Brain pericyte (primary cell): ENCODE measurements around the gene ARID4B.
"Not testable (repeated sequence)": the region's sequence is repeated elsewhere in the genome, so short reads cannot be mapped to it uniquely, and the experiment has no call there.

Experiments
- DNase-seq: peaks from one replicate; pipeline ENCODE4 v3.0.0-alpha.2; 2012; ENCODE audit warnings: low read depth, low spot score

The ARID4B gene

GRCh38 chr1:235270625-235271024 is 57.4 kb downstream of the ARID4B start:
- no peak for DNase-seq

GRCh38 chr1:235269990-235270389 is 58.0 kb downstream of the ARID4B start:
- not testable (repeated sequence) for DNase-seq

GRCh38 chr1:235268379-235269125 is 59.4 kb downstream of the ARID4B start:
- no peak for DNase-seq

- DNase-seq = no peak
These were observed 61.0 kb downstream of the ARID4B start for GRCh38 chr1:235266967-235267366.

GRCh38 chr1:235266325-235266724 is 61.7 kb downstream of the ARID4B start:
- DNase-seq = no peak

GRCh38 chr1:235265900-235266299 is 62.1 kb downstream of the ARID4B start:
- no peak for DNase-seq

- DNase-seq = no peak
These were observed 63.7 kb downstream of the ARID4B start for GRCh38 chr1:235264327-235264726.

GRCh38 chr1:235262539-235262938 is 65.4 kb downstream of the ARID4B start:
- no peak for DNase-seq

- no peak for DNase-seq
These were observed 66.7 kb downstream of the ARID4B start for GRCh38 chr1:235261243-235261642.

- DNase-seq = no peak
These were observed 68.7 kb downstream of the ARID4B start for GRCh38 chr1:235259133-235259778.

GRCh38 chr1:235258068-235258467 is 69.9 kb downstream of the ARID4B start:
- not testable (repeated sequence) for DNase-seq

- no peak for DNase-seq
These were observed 73.3 kb downstream of the ARID4B start for GRCh38 chr1:235254721-235255120.

- peak; percentile 16 for DNase-seq
These were observed 74.6 kb downstream of the ARID4B start for GRCh38 chr1:235253219-235253962.

- DNase-seq = no peak
These were observed 77.5 kb downstream of the ARID4B start for GRCh38 chr1:235250430-235250829.

GRCh38 chr1:235246022-235246948 is 81.7 kb downstream of the ARID4B start:
- no peak for DNase-seq

GRCh38 chr1:235244974-235245592 is 82.9 kb downstream of the ARID4B start:
- DNase-seq = no peak

GRCh38 chr1:235240960-235241359 is 87.0 kb downstream of the ARID4B start:
- no peak for DNase-seq

GRCh38 chr1:235239851-235240250 is 88.1 kb downstream of the ARID4B start:
- no peak for DNase-seq

GRCh38 chr1:235238558-235238957 is 89.4 kb downstream of the ARID4B start:
- no peak for DNase-seq

GRCh38 chr1:235236128-235236527 is 91.9 kb downstream of the ARID4B start:
- DNase-seq = no peak

- DNase-seq = no peak
These were observed 98.1 kb downstream of the ARID4B start for GRCh38 chr1:235229868-235230267.
